Gastrocnemius medialis (tissue), 4 donors: ENCODE measurements around the gene HUNK.

Source experiments
- CTCF ChIP-seq, 5 experiments: fragments of 450-650 bp in 3 of 5; fragments of 200-600 bp in 2 of 5; sonication (generic) in 2 of 5; IDR thresholded peaks in 4 of 5; conservative IDR thresholded peaks in 1 of 5; 1 replicate in 4 of 5; 2 replicates in 1 of 5; pipeline ENCODE4 v1.5.1; 2016 to 2019; ENCODE audit warnings: antibody characterized with exemption in 5 of 5, mild to moderate bottlenecking in 3 of 5, moderate library complexity in 3 of 5
- POLR2A ChIP-seq, 2 donors: fragments of 450-650 bp; IDR thresholded peaks; one replicate each; pipeline ENCODE4 v1.6.1; 2017; ENCODE audit warnings: antibody characterized with exemption in 2 of 2, mild to moderate bottlenecking in 2 of 2, moderate library complexity in 2 of 2

GRCh38 chr21:31905503-31906451 is 33.0 kb downstream of the HUNK start:
- TF ChIP-seq POLR2A (IDR thresholded peaks at IDR 0.05) (no peak), CTCF (IDR thresholded peaks at IDR 0.05 in 4 of 5, conservative IDR thresholded peaks at IDR 0.05 in 1 of 5) (no peak)
